OCI-LY3 (cell line): Measurements from ENCODE around the gene XRRA1.

Experiments
- H2AFZ ChIP-seq: fragments of 200-600, 300-600 bp; shearing (Covaris generic); 2 replicates; pipeline ENCODE4 v1.6.0; 2014; ENCODE audit warnings: antibody characterized with exemption, low read depth, low read length
- H3K27ac ChIP-seq: fragments of 200-600, 300-600 bp; sonication (generic); 2 replicates; pipeline ENCODE4 v1.5.1; 2014; ENCODE audit warnings: mild to moderate bottlenecking, low read length, moderate library complexity, mixed read lengths
- H3K27me3 ChIP-seq: fragments of 200-600, 300-600 bp; sonication (generic); 2 replicates; pipeline ENCODE4 v1.6.1; 2014; ENCODE audit warnings: low read depth, low read length, mixed read lengths
- H3K36me3 ChIP-seq: fragments of 200-600, 300-600 bp; sonication (generic); replicated peaks from 2 replicates; pipeline ENCODE3; 2014; ENCODE audit warnings: low read depth, low read length, mixed read lengths
- H3K4me1 ChIP-seq: fragments of 300-600, 200-600 bp; sonication (generic); 2 replicates; pipeline ENCODE4 v1.6.1; 2014; ENCODE audit warnings: low read length, mixed read lengths
- H3K4me2 ChIP-seq: fragments of 200-600, 300-600 bp; sonication (generic); 2 replicates; pipeline ENCODE4 v1.6.1; 2014; ENCODE audit warnings: low read length, mixed read lengths
- H3K4me3 ChIP-seq: fragments of 300-600, 200-600 bp; sonication (generic); 2 replicates; pipeline ENCODE4 v1.5.1; 2014; ENCODE audit warnings: antibody characterized with exemption, mild to moderate bottlenecking, low read length, moderate library complexity
- H3K79me2 ChIP-seq: fragments of 300-600, 200-600 bp; shearing (Covaris generic); 2 replicates; pipeline ENCODE4 v1.6.1; 2014; ENCODE audit warnings: mild to moderate bottlenecking, low read length, mixed read lengths
- H3K9ac ChIP-seq: fragments of 300-600, 200-600 bp; shearing (Covaris generic); 2 replicates; pipeline ENCODE4 v1.6.0; 2014; ENCODE audit warnings: mild to moderate bottlenecking, low read length, moderate library complexity
- H3K9me3 ChIP-seq: fragments of 200-600, 300-600 bp; shearing (Covaris generic); 2 replicates; pipeline ENCODE4 v1.6.1; 2014; ENCODE audit warnings: low read length, mixed read lengths; ENCODE audit not compliant: insufficient read depth
- H4K20me1 ChIP-seq: fragments of 200-600, 300-600 bp; sonication (generic); 2 replicates; pipeline ENCODE4 v1.6.1; 2016; ENCODE audit warnings: low read length, mixed read lengths; ENCODE audit not compliant: insufficient read depth
- CTCF ChIP-seq: fragments of 200-600, 300-600 bp; sonication (generic); IDR thresholded peaks from 2 replicates; pipeline ENCODE4 v1.5.1; 2014; ENCODE audit warnings: antibody characterized with exemption, low read length, low read depth
- EZH2phosphoT487 ChIP-seq: fragments of 200-600 bp; shearing (Covaris generic); IDR thresholded peaks from 2 replicates; pipeline ENCODE4 v1.6.1; 2018; ENCODE audit warnings: antibody characterized with exemption, mixed run types, low read depth

The XRRA1 gene

GRCh38 chr11:74956397-74957015 is 7.6 kb upstream of the XRRA1 start:
- Histone ChIP-seq H4K20me1 (peaks cover 95% of the 10 kb centered on the region), H3K9ac (no peak overlapping the region), H3K4me3 (no peak overlapping the region), H3K27me3 (no peaks in the 10 kb centered on the region), H3K4me2 (no peak overlapping the region), H2AFZ (no peak overlapping the region), H3K79me2 (peaks cover 99% of the 10 kb centered on the region), H3K9me3 (no peaks in the 10 kb centered on the region), H3K4me1 (peaks cover 44% of the 10 kb centered on the region), H3K36me3 (peaks cover 51% of the 10 kb centered on the region), H3K27ac (no peak overlapping the region)
- TF ChIP-seq EZH2phosphoT487, result no peak
- no peak for TF ChIP-seq CTCF

GRCh38 chr11:74954199-74954598 is 5.3 kb upstream of the XRRA1 start:
- H3K9ac ChIP-seq, result no peak overlapping the region

GRCh38 chr11:74953451-74953850 is 4.6 kb upstream of the XRRA1 start:
- no peak overlapping the region for H3K9ac ChIP-seq
- peak overlapping the region; percentile 8; the same call in 1 of the 2 replicates for H3K4me3 ChIP-seq
- H4K20me1 ChIP-seq, result peaks cover 74% of the 10 kb centered on the region
- no peak overlapping the region for H2AFZ ChIP-seq
- peaks cover 58% of the 10 kb centered on the region for H3K4me1 ChIP-seq
- peaks cover 48% of the 10 kb centered on the region for H3K36me3 ChIP-seq
- no peak for TF ChIP-seq EZH2phosphoT487
- H3K4me2 ChIP-seq, result peak overlapping the region; percentile 37
- H3K9me3 ChIP-seq, result no peaks in the 10 kb centered on the region
- peak overlapping the region; percentile 14 for H3K27ac ChIP-seq
- H3K27me3 ChIP-seq, result no peaks in the 10 kb centered on the region
- peaks cover 99% of the 10 kb centered on the region for H3K79me2 ChIP-seq

More at GRCh38 chr11:74954199-74954598, 5.3 kb upstream of the XRRA1 start:
- Histone ChIP-seq H4K20me1 (peaks cover 82% of the 10 kb centered on the region), H3K9me3 (no peaks in the 10 kb centered on the region), H3K4me1 (peaks cover 58% of the 10 kb centered on the region), H3K4me2 (peak overlapping the region; percentile 37; the same call in 1 of the 2 replicates), H3K36me3 (peaks cover 55% of the 10 kb centered on the region), H3K27me3 (no peaks in the 10 kb centered on the region), H3K79me2 (peaks cover 99% of the 10 kb centered on the region), H3K4me3 (no peak overlapping the region), H2AFZ (no peak overlapping the region), H3K27ac (no peak overlapping the region)
- no peak for TF ChIP-seq CTCF
- no peak for TF ChIP-seq EZH2phosphoT487

GRCh38 chr11:74952752-74953151 is 3.9 kb upstream of the XRRA1 start:
- Histone ChIP-seq H4K20me1 (peaks cover 67% of the 10 kb centered on the region), H3K4me3 (no peak overlapping the region), H3K36me3 (peaks cover 44% of the 10 kb centered on the region), H3K27ac (no peak overlapping the region), H2AFZ (no peak overlapping the region), H3K79me2 (peaks cover 97% of the 10 kb centered on the region), H3K9me3 (no peaks in the 10 kb centered on the region), H3K4me2 (0 out of 2 replicates have a peak overlapping the region, but pooled peaks have one; percentile 37), H3K9ac (no peak overlapping the region), H3K27me3 (no peaks in the 10 kb centered on the region), H3K4me1 (peaks cover 62% of the 10 kb centered on the region)
- TF ChIP-seq CTCF (no peak), EZH2phosphoT487 (no peak)
